GM18505 (cell line): ENCODE results near the gene PRPS1.

ENCODE experiments used
- ATAC-seq: cut with Tn5 transposase; IDR thresholded peaks from one replicate; pipeline ENCODE4 v1.9.1; 2021; ENCODE audit not compliant: unreplicated experiment
- POLR2A ChIP-seq: IDR thresholded peaks from 4 replicates; pipeline ENCODE4 v1.6.1; 2011; ENCODE audit warnings: borderline replicate concordance; ENCODE audit not compliant: insufficient read depth, insufficient read length; ENCODE audit errors: extremely low read depth

PRPS1 gene

DNA sequence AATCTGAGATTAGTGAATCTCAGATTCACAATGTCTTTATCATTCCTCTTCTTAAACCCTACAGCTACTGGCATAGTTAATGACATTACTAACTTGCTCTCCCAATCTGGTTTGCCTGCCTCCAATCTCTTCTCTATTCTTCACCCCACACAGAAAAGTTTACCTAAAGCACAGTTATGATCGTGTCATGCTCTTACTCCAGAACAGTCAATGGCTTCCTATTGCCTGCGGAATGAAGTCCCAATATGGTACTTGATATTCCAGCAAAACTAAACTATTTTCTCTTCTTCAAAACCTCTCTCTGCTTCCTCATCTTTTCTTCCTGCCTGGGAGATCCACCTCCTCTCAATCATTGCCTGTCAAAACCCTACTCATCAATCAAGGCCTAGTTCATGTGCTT, 3.4 kb upstream of the PRPS1 start:
- TF ChIP-seq POLR2A, result no peak
- ATAC-seq, result no peak

DNA sequence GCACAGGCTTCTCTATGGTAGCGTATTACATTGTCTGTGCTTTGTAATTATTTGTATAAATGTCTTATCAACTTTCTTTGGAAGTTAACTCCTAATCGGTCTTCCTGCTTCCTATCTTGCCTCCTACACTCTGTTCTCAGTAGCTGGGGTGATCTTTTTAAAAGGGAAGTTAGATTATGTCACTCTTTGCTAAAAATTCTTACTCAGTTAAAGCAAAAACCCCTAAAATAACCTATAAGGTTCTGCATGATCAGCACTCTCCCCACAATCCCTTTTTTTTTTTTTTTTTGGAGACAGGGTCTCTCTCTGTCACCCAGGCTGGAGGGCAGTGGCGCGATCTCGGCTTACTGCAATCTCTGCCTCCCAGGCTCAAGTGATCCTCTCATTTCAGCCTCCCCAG, 2.6 kb upstream of the PRPS1 start:
- ATAC-seq, result no peak
- TF ChIP-seq POLR2A, result no peak

- no peak for TF ChIP-seq POLR2A
These were observed 1.8 kb upstream of the PRPS1 start for GRCh38 chrX:107626481-107626880.

DNA sequence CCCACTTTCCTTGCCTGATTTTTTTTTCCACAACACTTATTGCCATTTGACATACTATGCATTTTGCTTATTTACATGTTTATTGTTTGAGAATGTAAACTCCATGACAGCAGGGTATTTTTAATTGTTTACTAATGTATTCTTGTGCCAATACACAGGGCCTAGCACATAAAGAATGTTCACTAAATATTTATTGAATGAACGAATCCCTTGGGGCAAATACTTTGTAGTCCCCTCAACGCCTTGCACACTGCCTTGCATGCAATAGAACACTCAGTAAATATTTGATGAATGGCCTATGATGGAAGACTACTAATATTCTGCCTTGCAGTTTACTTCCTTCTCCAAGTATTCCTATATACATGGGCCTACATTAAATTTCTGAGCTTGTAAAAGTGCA, 1.4 kb upstream of the PRPS1 start:
- TF ChIP-seq POLR2A, result no peak
- ATAC-seq, result no peak

More at GRCh38 chrX:107626481-107626880, 1.8 kb upstream of the PRPS1 start:
- ATAC-seq, result no peak

GRCh38 chrX:107628662-107629539, 591 bp downstream of the PRPS1 start:
- peak; percentile 36 for ATAC-seq
- no peak for TF ChIP-seq POLR2A

GRCh38 chrX:107629540-107629909, 1.2 kb downstream of the PRPS1 start:
- no peak for TF ChIP-seq POLR2A
- no peak for ATAC-seq

GRCh38 chrX:107630031-107630689, 1.9 kb downstream of the PRPS1 start:
- ATAC-seq, result no peak
- TF ChIP-seq POLR2A, result no peak

GRCh38 chrX:107632346-107632745, 4.0 kb downstream of the PRPS1 start:
- no peak for ATAC-seq
- TF ChIP-seq POLR2A, result no peak

GRCh38 chrX:107646735-107647134, 18.4 kb downstream of the PRPS1 start:
- TF ChIP-seq POLR2A, result no peak
- ATAC-seq, result no peak

DNA sequence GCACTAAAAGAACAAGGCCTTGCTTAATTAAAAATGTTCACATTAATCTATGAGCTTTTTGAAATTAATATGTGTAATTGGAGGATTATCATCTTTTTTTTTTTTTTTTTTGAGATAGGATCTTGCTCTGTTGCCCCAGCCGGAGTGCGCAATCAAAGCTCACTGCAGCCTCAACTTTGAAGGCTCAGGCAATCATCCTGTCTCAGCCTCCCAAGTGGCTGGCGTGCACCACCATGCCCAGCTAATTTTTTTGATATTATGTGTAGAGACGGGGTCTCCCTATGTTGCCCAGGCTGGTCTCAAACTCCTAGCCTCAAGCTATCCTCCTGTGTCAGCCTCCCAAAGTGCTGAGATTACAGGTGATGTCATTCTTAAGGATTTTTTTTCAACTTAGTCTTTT, 20.0 kb downstream of the PRPS1 start:
- ATAC-seq, result no peak
- TF ChIP-seq POLR2A, result no peak

DNA sequence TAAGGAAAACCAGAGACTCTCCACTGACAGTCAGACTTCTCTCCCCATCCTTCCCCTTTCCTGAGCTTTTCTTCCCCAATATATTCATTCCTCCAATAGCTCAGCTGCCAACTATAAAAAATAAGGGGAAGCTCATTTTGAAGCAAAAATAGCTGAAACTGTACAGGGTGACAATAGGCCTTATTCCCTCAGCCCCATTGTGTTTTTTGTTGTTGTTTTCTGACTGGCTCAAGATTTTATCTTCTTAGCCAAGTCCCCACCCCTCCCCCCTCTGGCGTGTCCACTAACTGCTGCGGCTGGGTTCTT, 26.2 kb downstream of the PRPS1 start:
- no peak for TF ChIP-seq POLR2A
- ATAC-seq, result no peak

- no peak for TF ChIP-seq POLR2A
- peak; percentile 74 for ATAC-seq
These were observed 26.8 kb downstream of the PRPS1 start for GRCh38 chrX:107654872-107655761.

- no peak for TF ChIP-seq POLR2A
- ATAC-seq, result no peak
These were observed 28.7 kb downstream of the PRPS1 start for GRCh38 chrX:107656978-107657377.

- ATAC-seq, result no peak
These were observed 30.4 kb downstream of the PRPS1 start for GRCh38 chrX:107658660-107659059.

DNA sequence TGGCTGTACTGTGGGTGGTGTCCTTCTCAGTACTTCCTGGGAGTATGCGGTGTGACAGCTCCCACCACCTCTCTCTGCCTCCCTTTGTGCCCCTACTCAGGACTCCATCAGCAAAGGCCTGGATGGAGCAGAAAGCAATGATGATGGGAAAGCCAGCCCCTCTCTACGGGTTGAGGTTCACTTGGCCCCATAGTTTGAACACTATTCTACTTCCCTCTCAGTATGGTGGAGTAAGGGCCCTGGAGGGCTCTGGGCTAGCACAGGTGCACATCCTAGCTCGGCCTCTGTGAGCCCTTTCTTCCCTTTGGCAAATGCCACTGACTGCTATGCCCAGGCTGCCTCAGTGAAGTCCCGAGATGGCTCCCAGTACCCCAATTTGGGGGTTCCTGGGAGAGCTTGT, 31.0 kb downstream of the PRPS1 start:
- no peak for TF ChIP-seq POLR2A
- ATAC-seq, result no peak

More at GRCh38 chrX:107658660-107659059, 30.4 kb downstream of the PRPS1 start:
- TF ChIP-seq POLR2A, result no peak
